ENCODE results near the gene ZNF69.
"Not testable (repeated sequence)": the region's sequence is repeated elsewhere in the genome, so short reads cannot be mapped to it uniquely, and the experiment has no call there.

ZNF69 gene

DNA sequence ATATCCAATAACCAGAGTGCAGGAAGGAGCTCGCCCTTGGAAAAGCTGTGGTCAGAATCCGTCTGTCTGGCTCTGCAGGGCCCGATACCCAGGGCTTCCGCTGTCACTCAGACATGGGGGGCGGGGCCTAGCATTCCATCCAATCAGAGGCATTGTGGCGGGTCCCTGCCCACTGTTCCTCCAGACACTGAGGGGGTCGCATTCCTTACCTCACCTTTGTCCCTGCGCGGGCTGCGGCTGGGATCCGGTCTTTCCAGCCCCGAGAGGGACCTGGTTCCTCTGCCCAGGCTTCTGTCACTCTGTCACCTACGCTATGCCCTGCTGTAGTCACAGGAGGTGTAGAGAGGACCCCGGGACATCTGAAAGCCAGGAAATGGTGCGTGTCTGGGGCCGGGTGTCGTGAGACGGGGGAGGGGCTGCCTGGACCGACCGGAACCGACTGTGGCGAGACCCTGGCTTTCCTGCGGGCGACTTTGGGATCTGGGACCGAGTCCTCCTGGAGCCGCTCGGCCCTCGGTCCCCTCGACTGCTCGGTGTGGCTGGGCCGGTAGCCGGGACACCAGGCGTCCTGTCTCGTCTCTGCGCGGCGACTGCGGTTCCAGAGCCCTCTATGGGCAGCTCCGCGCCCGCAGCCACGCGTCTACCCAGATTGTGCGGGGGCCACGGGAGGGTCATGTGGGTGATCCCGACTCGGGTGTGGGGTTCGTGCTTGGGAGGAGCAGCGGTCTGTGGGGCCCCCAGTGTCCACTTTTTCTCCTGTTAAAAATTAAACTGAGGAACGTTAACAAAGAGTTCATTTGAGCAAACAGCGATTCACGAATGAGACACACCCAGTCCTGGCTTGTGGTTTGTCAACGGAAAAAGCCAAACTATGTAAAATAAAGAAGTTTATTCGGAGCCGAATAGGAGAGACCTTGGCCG, at the start of gene ZNF69:
TSS of gene ZNF69 (plus strand) at position 172 of the 921 bp plus-strand sequence. CDS start at position 314, 142 bp downstream.
- DNase-seq: peak; percentile 58

DNA sequence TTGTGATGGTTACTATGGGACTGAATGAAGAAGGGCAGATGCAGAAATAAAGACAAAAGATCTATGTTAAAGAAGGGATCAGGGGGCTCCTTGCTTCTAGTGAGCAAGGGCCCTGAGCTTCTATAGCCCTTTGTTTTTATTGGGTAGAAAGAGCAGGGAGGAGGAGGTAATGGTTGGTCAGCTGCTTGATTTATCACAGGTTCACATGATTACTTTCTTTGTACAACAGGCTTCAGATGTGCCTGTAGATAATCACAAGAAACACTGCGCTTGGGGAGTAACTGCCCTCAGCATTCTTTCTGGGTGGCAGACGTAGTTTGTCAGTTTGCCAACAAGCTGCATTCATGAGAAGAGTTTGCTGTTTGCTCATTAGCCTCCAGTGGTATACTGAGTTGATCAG, 43.9 kb upstream of the ZNF69 start:
- no peak for DNase-seq

DNA sequence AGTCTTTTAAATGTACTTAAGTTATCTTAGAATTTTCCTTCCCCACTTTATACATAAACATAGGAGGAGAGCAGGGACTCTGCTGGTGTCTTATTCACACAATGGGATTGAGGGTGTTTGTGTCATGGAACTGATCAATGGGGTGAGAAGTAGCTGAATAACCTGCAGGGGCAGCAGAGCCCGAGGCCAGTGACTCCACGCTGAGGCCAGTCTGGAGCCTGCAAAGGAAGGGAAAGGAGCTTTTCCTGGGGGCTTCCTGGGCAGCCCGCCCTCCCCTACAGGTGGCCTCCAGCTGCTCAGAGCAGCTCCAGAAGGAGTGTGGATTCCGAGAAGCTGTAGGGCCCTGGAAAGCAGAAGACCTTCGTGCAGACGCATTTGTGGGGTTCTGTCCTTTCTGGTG, 40.0 kb upstream of the ZNF69 start:
- not testable (repeated sequence) for DNase-seq

DNA sequence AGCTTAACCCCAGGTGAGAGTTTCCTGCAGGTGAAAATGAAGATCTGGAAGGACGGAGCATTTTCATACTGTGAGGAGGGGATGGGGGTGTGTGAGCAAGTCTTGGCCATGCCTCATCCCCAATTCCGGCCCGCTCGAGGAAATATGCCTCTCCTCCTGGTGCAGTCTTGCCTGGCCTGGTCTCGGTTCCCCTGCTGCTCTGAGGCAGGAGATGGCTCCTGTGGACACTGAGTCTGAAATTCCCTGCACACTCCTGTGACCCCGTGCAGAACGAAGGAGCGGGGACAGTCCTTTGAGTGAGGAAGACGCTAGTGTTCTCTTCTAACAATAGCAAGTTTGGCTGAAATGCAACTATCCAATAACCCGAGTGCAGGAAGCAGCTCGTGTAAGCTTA, 39.4 kb upstream of the ZNF69 start:
- no peak for DNase-seq

DNA sequence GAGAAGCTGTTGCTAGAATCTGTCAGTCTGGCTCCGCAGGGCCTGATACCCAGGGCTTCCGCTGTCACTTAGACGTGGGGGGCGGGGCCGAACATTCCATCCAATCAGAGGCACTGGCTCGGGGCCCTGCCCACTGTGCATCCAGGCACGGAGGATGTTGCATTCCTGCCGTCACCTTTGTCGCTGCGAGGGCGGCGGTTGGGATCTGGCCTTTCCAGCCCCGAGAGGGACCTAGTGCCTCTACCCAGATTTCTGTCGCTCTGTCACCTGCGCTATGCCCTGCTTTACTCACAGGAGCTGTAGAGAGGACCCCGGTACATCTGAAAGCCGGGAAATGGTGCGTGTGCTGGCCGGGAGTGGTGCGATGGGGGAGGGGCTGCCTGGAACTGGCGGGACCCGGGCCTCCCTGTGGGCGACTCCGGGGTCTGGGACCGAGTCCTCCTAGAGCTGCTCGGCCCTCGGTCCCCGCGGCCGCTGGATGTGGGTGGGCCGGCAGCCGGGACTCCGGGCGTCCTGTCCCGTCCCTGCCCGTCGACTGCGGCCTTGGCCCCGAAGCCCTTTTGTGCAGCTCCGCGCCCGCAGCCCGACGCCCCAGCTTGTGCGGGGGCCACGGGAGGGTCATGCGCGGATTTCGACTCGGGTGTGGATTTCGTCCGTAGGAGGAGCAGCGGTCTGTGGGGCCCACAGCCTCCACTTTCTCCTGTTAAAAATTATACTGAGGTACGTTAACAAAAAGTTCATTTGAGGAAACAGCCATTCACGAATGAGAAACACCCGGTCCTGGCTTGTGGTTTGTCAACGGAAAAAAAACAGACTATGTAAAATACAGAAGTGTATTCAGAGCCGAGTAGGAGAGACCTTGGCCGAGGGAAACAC, 38.8 kb upstream of the ZNF69 start, which contains the start of gene ZNF439:
TSS of gene ZNF439 (plus strand) at position 133 of the 876 bp plus-strand sequence. CDS start at position 275, 142 bp downstream.
- peak; percentile 68 for DNase-seq

DNA sequence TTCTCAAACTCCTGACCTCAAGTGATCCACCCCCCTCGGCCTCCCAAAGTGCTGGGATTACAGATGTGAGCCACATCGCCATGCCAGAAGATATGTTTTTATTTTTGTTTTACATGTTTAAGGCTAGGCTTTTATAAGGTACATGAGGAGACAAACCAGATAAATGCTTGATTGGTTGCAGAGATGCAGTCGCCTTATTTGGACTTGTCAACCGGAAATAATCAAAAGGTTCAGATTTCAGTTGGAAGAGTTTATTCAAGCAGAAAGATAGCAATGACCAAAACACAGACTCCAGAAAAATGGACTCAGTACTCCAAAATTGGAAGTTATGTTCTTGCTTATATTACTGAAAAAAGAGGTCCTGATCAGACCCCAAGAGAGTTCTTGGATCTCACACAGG, 37.3 kb upstream of the ZNF69 start:
- not testable (repeated sequence) for DNase-seq

DNA sequence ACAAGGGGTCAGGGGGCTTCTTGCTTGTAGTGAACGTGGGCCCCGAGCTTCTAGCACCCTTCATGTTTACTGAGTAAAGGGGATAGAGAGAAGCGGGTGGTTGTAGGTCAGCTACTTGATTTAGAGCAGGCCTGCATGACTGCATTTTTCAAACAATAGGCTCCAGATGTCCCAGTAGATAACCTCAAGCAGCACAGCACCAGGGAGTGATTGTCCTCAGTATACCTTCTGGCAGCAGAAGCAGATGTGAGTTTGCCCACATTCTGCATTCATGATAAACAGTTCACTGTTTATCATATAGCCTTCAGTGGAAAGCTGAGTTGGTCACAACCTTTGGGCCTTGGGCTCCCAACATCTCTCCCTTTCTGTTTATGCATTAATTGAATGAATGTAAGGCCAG, 34.2 kb upstream of the ZNF69 start:
- DNase-seq: no peak

DNA sequence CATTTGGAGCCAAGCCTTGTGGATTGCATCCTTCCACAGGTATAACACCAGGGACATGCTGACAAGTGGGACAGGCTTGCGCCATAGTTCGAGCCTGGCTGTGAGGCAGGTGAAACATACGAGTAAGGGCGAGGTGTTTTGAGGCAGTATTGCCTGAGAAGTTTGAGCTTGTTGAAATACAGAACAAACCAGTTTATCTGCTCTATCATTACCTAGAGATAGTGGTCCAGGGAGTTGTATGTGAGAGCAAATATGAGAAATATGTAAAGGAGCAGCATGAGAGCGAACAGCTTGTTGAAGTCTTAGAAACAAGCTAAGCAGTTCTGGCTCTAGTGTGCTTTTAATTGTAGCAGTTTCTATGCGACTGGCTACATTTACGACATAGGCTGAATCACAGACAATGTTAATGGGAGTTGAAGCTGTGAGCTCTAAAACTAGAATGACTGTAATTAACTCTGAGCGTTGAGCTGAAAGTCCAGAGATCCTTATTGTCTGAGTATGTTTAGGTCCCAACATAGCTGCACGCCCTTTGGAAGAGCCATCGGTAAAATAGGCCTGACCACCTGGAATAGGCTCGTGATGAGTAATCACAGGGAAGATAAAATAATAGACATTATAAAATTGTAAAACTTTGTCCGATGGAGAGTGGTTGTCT, 30.9 kb upstream of the ZNF69 start:
- no peak for DNase-seq

DNA sequence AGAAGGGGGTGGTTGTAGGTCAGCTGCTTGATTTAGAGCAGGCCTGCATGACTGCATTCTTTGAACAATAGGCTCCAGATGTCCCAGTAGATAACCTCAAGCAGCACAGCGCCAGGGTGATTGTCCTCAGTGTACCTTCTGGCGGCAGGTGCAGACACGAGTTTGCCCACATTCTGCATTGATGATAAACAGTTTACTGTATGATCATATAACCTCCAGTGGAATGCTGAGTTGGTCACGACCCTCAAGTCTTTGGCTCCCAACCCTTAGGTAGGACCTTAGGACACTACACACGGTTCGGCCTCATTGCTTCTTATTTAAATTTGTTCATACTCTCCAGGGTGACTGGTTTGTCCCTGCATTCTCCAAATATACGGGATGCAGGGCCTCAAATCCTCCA, 26.9 kb upstream of the ZNF69 start:
- no peak for DNase-seq

DNA sequence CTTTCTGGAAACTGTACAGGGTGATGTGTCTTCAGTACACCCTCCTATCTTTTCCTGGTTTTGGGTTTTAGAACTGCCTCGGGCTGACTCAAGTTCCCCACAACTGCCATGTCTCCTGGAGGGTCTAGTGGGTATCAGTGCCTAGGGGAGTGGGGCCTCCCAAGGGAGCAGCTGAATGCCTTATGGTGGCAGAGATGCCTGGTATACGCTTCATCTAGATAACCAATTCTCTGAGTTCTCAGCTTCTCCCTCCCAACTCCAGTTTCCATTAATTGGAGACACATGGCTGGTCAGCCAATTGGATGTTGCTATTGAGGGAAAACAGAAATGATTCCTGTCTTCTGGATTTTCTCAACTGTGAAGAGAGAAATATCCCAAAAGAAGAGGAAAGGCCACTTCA, 26.3 kb upstream of the ZNF69 start:
- DNase-seq: no peak

DNA sequence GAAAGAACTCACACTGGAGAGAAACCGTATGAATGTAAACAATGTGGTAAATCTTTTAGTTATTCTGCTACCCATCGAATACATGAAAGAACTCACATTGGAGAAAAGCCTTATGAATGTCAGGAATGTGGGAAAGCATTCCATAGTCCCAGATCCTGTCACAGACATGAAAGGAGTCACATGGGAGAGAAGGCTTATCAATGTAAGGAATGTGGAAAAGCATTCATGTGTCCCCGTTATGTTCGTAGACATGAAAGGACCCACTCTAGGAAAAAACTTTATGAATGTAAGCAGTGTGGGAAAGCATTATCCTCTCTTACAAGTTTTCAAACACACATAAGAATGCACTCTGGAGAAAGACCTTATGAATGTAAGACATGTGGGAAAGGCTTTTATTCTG, 19.8 kb upstream of the ZNF69 start:
- not testable (repeated sequence) for DNase-seq

DNA sequence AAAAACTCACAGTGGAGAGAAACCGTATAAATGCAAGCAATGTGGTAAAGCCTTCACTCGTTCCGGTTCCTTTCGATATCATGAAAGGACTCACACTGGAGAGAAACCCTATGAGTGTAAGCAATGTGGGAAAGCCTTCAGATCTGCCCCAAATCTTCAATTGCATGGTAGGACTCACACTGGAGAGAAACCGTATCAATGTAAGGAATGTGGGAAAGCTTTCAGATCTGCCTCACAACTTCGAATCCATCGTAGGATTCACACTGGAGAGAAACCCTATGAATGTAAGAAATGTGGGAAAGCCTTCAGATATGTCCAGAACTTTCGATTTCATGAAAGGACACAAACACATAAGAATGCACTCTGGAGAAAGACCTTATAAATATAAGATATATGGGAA, 19.4 kb upstream of the ZNF69 start:
- no peak for DNase-seq

DNA sequence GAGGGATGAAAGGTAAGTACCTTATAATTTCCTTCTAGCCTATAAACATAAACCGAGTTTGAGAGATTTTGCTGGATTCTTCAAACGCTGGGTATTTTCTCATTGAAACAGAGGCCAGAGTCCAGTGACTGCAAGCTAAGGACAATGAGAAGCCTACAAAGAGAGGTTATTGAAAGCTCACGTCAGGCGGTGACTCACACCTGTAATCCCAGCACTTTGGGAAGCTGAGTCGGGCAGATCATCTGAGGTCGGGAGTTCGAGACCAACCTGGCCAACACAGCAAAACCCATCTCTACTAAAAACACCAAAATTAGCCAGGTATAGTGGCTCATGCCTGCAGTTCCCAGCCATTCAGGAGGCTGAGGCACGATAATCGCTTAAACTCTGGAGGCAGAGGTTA, 15.0 kb upstream of the ZNF69 start:
- no peak for DNase-seq

DNA sequence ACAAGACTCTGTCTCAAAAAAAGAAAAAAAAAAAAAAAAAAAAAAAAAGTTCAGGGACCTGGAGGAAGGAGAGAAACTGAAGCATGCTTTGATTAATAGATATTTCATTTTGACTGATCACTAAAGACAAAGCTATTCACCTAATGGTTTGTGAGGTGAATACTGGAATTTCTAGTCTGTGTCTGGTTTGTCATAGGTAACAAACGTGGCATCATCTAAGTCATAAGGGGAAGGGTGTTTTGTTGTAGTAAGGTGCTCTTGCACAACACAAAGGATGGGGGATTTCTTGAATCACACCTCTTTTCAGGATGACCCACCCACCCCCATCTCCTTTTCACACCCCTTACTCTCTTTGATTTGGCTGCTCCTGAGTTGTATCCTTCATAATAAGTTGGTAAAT, 13.8 kb upstream of the ZNF69 start:
- DNase-seq: no peak

DNA sequence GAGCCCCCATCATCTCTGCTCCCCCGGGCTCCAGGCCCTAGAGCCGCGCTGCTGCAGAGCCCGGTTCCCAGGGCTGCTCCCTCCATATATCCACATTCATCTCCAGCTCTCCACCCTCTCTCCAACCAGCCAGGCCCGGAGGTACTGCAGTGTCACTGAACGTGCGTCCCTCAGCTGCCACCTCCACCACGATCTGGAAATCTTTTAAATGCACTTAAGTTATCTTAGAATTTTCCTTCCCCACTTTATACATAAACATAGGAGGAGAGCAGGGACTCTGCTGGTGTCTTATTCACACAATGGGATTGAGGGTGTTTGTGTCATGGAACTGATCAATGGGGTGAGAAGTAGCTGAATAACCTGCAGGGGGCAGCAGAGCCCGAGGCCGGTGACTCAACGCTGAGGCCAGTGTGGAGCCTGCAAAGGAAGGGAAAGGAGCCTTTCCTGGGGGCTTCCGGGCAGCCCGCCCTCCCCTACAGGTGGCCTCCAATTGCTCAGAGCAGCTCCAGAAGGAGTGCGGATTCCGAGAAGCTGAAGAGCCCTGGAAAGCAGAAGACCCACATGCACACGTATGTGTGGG, 7.8 kb upstream of the ZNF69 start:
- DNase-seq: not testable (repeated sequence)

DNA sequence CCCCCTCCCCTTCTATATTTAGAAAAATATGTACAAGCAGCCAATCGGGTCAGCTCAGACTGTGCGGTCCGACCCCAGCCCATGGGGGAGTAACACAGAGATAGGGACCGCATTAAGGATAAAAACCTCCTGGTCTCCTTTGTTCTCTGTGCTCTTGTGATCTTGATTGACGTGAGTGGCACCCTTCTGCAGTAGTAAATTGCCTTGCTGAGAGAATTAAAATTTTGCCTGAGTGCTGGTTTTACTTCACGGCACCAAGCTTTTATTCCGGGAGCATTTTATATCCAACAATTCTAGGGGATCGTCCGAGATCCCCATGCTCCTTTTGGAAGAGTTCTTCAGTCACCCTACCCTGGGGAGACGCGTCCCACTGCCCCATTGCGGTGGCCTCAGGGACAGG, 7.0 kb upstream of the ZNF69 start:
- no peak for DNase-seq

DNA sequence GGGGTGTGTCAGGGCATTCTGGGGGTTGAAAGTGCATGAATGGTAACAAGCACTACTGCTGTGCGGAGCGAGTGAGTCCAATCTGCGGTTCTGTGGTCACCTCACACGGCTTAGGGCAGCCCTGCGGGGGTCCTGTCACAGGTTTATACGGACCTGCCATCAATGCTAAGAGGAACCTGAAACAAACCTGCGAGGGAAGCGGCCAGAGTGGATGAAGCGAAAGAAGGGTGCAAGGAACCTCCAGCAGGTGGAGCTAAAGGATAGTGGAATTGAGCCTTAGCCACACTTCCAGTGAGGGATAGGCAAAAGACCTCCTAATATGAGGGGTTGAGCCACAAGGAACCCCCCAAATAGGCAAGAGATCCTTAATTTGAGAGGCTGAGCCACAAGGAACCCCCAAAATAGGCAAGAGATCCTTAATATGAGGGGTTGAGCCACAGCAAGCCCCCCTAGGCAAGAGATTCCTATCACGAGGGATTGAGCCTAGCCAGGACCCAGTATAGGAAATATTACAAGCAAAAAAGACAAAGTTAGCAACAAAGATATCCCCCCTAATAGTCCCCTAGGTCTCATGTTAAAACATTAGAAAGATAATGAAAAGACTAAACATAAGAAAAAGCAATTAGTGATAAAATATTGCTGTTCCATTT, 6.3 kb upstream of the ZNF69 start:
- peak; percentile 61 for DNase-seq

DNA sequence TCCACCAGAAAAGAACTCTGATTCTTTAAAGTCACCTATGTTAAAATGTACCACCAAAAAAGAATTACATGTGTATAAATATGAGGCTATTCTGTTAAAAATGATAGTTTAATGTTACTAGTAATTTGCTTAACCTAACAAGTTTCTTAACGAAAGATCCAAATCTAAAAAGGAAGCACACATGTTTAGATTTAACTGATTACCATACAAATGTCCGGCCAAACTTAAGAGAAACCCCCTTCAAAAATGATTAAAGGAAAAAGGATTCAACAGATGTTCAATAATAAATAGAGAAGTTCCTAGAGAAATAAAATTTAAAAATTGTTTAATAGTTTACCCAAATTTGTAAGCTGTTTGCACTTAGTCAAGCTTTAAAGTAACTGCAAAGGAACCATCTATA, 5.0 kb upstream of the ZNF69 start:
- DNase-seq: no peak

DNA sequence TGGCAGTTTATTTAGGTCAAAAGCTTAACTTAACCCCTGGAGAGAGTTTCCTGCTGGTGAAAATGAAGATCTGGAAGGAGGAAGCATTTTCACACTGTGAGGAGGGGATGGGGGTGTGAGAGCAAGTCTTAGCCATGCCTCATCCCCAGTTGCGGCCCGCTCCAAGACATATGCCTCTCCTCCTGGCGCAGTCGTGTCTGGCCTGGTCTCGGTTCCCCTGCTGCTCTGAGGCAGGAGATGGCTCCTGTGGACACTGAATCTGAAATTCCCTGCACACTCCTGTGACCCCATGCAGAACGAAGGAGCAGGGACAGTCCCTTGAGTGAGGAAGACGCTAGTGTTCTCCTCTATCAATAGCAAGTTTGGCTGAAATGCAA, 360 bp upstream of the ZNF69 start:
- no peak for DNase-seq

DNA sequence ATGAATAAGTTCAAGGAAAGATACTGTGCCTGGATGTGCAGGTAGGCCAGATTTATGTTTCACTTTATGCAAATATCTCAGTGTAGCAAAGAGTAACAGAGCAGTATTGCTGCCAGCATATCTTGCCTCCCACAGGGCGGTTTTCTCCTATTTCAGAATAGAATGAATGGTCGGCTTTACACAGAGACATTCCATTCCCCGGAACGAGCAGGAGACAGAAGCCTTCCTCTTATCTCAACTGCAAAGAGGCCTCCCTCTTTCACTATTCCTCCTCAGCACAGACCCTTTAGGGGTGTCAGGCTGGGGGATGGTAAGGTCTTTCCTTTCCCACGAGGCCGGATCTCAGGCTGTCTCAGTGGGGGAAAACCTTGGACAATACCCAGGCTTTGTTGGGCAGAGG, 2.3 kb downstream of the ZNF69 start:
- DNase-seq: not testable (repeated sequence)

DNA sequence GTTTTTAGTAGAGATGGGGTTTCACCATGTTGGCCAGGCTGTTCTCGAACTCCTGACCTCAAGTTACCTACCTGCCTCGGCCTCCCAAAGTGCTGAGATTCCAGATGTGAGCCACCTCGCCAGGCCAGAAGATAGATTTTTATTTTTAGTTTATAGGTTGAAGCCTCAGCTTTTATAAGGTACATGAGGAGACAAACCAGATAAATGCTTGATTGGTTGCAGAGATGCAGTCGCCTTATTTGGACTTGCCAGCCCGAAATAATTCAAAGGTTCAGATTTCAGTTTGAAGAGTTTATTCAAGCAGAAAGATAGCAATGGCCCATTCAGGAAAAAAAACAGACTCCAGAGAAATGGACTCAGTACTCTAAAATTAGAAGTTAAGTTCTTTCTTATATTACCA, 3.1 kb downstream of the ZNF69 start:
- DNase-seq: no peak

DNA sequence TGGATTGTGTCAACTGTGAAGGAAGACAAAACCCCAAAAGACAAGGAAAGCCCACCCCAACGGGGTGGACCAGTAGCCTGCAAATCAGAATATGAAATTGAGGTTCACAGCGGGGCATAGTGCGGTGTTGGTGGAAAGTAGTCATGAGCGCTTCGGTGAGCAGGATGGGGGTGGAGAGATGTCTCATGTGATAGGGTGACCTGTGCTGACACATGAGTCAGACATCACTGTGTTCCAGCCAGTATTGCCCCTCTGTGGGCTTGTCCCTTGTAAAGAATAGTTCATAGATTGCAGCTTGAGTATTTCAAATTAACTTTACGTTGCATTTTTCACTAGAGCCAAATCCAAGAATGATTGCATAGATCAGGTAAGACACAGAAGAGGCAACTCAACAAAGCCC, 7.3 kb downstream of the ZNF69 start:
- no peak for DNase-seq

All from inflammatory macrophage treated with lipopolysaccharide for 4 hours (primary cell).